HG02885 (cell line): Measurements from ENCODE around the gene SLC8A2.

Source experiments
- ATAC-seq: cut with Tn5 transposase; IDR thresholded peaks from one replicate; pipeline ENCODE4 v1.9.1; 2021; ENCODE audit warnings: mild to moderate bottlenecking; ENCODE audit not compliant: unreplicated experiment, poor library complexity

The SLC8A2 gene

DNA sequence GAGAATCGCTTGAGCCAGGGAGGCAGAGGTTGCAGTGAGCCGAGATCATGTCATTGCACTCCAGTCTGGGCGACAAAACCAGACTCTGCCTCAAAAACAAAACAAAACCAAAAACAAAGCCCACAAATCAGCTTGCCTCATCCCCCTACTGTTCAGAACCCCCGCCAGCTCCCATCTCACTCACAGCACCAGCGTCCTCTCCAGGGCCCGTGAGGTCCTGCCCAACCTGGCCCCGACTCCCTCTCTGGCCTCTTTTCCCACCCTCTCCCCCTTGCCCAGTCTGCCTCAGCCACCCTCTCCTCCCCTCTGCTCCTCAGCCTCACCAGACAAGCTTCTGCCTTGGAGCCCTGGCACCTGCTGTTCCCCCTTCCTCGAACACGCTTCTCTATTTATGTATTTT, 3.8 kb downstream of the SLC8A2 start:
- no peak for ATAC-seq

DNA sequence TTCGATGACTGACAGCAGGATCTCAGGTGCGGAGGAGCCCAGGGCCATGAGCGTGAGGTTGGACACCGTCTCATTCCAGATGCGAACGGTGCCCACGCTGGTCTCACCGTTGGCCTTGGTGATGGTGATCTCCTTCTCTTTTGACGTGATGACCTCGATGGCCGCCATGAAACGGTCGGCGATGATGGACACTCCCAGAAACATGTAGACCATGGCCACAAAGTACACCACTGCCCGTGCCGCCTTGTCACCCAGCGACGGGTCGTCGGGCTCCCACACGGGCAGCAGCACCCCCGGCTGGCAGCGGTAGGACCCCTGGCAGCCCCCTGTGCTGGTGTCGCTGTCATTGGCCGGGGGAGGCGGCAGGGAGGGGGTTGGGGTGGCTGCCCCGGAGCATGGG, 5.7 kb downstream of the SLC8A2 start:
- ATAC-seq: no peak

DNA sequence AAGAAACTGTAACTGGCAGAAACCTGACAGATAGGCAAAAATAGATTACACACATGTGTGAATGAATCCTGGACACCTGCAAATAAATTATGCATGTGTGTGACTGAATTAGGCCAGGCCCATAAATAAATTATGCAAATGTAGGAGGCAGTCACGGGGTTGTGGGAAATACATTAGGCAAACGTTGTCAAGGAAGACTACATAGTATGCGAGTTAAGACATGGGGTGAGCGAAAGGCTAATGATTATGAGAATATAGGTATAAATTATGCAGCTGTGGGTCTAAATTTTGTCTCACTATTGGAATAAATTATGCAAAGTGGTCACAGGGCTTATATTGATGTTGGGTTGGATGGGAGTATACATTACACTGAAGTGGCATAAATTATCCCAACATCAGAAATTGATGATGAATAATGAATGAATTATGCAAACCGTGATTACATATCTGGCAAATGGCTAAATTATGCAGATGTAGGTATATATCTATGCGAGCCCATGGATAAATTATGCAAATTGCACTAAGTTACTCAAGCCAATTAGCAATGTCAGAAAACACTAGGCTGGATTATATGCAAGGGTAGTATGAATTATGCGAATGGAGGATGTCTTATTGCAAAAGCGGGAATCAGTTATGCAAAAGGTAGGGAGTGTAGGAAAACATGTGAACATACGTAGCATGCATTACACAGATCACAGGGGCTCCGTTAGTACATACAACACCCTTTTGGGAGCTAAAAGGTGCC, 6.8 kb downstream of the SLC8A2 start:
- no peak for ATAC-seq

DNA sequence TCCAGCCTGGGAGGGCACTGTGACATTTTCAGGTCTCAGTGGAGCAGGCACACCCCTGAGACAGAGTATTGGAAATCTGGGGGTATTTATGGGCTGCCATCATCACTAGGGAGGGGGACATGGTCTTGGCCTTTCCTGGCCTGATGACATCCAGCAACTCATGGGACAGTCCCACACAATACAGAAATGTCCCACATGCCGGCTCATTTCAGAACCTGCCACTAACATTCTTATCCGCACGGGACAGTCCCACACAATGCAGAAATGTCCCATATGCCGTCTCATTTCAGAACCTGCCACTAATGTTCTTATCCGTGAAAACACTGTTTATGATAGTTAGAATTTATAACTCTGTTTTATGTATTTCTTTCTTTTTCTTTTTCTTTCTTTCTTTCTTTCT, 9.8 kb downstream of the SLC8A2 start:
- ATAC-seq: no peak

DNA sequence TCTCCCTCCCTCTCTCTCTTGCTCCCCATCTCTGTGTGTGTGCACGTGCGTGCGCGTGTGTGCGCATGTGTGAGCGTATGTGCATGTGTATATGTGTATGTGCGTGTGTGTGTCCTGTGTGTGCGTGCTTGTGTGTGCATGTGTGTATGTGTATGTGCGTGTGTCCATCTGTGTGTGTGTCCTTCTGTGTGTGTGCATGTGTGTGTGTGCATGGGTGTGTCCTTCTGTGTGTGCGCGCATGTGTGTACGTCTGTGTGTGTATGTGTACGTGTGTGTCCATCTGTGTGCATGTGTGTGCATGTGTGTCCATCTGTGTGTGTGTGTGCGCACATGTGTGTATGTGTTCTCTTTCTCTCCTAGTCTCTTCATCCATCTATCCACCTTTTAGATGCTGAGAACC, 12.2 kb downstream of the SLC8A2 start:
- no peak for ATAC-seq

DNA sequence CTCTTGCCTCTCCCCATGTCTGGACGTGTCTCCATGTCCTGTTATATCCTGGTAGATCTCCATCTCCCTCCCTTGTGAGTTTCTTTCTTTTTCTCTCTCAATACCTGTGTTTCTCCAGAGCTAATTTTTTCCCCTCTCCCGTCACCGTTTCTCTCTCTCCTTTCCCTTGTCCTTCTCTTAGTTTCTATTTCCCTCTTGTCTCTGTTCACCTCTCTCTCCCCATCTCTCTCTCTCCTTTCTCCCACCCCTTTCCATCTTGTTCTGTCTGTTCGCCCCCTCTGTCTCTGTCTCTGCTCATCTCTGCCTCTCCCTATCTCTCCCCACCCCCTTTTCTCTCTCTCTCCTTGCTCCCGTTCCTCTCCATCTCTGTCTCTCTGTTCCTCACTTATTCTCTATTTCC, 13.0 kb downstream of the SLC8A2 start:
- ATAC-seq: no peak

DNA sequence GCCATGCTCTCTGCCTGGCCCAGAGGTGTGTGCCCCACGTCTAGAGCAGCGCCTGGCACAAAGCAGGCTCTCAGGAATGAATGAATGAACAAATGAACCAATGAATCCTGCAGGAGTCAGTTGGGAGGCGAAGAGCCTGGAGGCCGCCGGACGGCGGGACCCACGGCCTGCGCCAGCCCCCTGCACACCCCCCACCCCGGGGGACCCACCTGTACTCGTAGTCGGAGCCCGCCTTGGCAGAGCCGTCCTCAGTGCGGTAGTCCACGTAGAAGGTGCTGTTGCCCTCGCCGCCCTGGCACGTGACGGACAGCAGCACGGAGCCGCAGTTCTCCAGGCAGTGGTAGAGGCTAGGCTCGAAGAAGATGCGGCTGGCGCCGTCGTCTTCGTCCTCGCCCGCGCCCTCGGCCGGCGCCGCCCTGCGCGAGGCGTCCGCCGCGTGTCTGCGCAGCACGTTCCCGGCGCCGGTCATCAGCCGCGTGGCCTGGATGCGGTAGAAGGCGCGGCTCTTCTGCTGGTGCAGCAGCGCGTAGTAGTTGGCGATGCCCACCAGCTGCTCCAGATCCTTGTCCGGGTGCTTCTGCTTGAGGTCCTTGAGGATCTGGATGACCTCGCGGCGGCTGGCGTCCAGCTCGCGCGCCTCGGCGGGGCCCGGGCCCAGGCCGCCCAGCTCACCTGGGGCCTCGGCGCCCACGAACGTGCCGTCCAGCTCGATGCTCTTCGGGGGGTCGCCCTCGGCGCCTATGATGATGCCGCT, 14.8 kb downstream of the SLC8A2 start:
- no peak for ATAC-seq

DNA sequence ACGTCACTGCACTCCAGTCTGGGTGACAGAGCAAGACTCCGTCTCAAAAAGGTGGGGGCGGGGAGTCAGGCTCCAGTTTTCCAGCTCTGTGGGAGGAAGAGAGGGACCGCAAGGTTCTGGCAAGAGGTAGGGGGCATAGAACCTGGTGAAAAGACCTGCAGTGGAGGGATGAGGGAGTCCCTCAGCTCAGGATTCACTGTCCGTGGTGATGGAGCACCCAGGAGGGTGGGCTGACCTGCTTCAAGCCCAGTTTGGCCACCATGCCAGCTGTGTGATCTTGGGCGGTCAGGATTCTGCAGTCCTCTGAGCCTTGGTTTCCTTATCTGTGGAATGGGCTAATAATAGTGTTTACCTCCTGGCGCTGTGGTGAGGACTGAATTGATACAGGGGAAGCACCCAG, 21.2 kb downstream of the SLC8A2 start:
- ATAC-seq: no peak

DNA sequence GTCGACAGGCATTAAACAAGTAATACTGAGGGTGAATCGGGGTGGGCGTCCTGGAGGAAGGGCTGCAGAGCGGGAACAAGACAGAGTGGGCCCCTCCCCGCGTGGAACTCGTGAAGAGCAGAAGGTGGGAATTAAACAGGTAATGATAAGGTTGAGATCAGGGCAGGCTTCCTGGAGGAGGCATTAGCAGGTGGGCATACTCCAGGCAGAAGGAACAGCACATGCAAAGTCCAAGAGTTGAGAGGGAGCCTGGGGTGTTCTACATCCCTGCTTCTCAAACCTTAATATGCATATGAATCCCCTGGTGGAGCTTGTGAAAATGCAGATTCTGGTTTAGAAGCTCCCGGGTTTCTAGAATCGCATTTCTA, 23.3 kb downstream of the SLC8A2 start:
- no peak for ATAC-seq

DNA sequence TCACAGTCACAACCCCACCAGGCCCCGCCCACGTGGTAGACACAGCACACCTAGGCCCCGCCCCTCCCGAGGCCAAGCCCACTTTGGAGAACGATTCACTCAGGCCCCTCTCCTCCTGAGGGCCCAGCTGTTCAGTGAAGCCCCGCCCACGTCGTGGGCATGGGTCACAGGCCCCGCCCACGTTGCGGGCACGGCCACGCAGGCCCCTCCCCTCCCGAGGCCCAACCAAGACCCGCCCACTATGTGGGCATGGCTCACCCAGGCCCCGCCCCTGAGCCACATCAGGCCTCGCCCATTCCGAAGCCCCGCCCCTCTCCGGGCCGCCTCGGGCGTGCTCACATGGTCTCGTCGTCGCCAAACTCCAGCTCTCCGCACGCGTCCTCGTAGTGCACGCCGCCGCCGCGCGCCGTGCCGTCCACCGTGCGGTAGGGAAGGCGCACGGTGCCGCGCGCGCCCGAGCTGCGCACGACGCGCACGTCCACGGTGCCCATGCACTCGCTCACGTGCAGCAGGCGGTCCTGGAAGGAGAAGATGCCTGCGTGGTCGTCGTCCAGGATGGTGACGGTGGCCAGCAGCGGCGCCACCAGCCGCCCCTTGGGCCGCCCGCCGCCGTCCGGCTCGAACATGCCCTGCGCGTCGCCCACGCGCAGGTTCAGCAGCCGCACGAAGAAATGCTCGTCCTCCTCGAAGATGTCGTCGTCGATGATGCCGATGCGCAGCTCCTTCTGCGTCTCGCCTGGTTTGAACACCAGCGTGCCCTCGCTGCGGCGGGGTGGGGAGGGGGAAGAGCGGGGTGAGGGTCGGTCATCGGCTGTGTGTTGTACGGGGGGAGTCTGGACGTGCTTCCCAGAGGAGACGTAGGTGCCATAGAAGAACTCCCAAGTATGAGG, 24.0 kb downstream of the SLC8A2 start:
- ATAC-seq: no peak

DNA sequence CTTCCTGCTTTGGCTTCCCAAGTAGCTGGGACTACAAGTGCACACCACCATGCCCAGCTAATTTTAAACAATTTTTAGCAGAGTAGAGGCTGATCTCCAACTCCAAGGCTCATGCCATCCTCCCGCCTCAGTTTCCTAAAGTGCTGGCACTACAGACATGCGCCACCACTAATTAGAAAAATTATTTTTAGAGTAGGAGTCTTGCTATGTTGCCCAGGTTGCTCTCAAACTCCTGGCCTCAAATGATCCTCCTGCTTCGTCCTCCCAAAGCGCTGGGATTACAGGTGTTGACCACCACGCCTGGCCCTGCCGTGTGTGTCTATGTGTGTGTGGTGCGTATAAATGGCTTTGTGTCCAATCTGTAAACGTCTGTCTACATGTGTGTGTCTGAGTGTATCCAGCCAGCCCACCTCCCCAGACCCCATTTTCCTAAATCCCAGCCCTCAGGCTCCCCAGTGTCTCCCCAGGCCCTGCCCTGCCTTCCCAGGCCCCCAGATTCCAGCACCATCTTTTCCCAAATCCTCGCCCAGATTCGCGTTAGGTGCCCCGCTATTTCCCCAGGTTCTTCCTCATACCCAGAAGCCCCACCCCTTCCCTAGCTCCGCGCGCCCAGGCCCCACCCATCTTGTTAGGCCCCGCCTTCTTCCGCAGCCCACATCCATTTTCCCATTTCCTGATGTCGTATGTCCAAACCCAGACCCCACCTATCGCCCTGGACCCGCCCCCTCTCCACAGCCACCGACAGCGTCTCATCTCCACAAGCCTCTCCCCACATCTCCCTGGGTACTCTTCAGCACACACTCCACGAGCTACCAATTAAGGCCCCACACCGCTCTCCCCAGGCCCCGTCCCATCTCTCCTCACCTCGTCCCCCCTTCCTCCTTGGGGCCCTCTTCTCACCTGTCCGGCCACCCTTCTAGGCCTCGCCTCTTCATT, 24.9 kb downstream of the SLC8A2 start:
- ATAC-seq: no peak

DNA sequence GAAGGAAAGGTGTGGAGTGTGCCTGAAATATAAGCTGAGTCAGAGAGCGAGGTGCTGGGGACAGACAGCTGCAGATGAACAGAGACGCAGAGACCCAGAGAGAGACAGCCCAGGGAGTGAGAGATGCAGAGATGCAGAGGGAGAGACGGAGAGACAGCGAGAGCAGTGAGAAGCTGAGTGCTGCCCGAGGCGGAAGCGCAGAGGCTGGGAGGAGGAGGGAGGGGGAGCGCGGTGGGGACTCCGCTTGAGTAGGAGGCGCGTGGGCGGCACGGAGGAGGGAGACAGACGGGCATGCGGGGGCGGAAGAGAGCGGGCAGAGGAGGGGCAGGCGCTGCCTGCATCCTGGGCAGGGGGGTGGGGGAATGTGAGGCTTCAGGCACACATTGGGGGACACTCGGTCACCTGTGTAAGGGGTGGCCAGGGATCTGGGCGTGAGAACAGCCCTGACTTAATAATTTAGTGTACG, 25.7 kb downstream of the SLC8A2 start:
- no peak for ATAC-seq

DNA sequence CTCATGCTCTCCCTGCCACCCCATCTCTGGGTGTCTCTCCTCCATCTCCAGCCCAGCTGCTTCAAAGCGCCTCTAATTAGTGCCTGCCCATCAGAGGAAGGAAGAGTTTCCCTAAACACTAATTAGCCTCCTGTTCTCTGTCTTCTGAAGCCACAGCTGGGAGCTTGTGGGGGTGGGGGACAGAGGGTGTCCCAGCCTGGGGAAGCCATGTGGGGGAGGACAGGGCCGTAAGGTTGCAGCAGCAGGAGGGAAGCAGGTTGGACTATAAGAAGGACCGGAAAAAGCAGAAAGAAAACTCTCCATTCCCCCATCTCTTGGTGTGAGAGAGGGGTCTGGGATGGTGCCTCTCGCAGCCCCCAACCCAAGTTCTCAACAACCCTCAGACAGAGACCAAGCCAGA, 26.2 kb downstream of the SLC8A2 start:
- no peak for ATAC-seq

DNA sequence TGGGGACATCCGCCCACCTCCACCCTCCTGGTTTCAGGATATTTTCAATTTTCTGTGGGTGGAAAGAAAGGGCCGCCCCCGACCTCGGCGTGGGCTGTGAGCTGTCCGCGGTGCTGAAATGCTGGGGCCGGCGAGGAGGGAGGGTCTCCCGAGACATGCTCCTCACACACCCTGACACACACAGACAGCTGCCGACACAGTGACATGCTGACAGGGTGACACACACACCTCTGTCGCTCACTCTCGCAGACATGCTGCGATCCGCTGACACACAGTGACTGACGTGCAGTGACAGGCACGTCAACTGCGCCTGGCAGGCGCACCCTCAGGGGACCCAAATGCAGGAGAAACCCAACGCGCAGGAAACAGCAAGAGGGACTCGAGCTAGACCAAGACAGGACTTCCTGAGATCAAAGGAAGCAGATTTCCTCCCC, 27.3 kb downstream of the SLC8A2 start:
- ATAC-seq: no peak

DNA sequence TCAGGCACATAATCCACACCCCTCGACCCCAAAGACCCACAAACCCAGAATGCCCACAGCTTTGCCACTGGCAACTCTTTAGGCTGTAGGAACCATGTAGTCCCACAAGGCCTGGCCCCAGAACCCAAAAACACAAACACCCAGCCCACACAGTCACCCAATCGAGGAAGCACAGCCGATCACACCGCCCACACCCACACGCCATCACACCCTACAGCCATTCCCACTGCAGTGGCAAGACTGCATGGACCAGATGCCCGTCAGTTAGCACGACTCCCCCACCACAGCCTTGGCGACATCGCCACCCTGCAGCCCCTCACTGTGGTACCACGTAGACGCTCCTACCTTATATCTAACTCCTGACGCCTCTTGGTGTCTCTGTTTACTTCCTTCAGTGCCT, 28.4 kb downstream of the SLC8A2 start:
- ATAC-seq: no peak

DNA sequence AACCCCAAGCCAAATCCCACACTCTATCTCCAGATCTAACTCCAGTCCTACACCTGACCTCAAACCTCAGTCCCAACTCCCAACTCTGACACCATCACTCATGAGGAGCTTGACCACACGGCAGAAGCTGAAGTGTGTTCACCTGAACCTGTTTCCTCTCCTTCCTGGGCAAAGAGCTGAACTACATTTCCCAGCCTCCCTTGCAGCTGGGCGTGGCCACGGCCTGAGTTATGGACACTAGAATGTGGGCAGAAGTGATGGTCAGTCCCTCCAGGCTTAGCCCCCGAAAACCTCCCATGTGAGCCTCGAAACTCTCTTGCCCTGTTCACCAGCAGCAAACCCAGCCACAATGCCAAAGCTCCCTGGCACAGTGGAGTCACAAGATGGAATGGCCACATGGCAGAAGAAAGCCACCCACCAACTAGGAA, 32.9 kb downstream of the SLC8A2 start:
- no peak for ATAC-seq

DNA sequence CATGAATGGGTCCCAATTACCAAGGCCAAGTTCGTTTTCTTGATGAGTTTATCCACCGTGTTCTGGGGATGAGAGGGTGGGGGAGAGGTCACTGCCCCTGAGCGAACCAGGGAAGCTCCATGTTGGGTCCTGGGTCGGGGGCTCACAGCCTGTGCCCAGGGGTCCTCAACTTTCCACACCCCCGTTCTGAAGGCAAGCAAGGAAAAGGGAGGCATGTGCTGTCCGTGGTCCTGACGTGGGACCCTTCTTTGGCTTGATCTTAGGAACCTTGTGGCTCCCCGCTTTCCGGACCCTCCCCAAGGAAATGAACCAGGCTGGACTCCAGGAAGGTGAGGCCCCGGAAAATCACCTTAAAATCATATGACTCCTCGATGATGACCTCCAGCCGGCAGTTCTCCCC, 34.2 kb downstream of the SLC8A2 start:
- no peak for ATAC-seq

DNA sequence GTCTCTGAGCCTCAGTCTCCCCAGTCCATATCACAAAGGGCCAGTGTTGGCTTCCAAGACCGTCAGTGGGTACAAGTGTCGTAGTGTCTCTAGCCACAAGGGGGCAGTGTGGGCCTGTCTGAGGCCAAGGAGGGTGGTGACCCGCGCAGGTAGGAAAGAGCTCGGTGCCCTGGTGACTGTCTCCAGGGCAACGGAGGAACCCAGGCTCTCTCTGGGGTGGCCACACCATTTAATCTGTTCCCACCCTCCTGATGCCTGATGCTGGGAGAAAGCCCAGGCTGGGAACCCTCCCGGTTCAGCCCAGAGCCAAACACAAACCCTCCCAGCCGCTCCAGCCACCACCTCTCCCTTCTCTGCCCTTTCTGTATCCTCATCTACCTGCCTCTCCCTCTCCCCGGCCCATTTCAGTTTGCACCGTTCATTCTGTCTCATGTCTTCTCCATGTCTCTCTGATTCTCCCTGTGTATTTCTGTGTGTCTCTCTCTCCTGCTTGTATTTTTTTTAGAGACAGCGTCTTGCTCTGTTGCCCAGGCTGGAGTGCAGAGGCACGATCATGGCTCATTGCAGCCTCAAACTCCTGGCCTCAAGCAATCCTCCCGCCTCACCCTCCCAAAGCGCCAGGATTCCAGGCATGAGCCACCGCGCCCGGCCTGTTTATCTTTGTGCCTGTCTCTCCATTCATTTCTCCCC, 34.8 kb downstream of the SLC8A2 start:
- no peak for ATAC-seq

DNA sequence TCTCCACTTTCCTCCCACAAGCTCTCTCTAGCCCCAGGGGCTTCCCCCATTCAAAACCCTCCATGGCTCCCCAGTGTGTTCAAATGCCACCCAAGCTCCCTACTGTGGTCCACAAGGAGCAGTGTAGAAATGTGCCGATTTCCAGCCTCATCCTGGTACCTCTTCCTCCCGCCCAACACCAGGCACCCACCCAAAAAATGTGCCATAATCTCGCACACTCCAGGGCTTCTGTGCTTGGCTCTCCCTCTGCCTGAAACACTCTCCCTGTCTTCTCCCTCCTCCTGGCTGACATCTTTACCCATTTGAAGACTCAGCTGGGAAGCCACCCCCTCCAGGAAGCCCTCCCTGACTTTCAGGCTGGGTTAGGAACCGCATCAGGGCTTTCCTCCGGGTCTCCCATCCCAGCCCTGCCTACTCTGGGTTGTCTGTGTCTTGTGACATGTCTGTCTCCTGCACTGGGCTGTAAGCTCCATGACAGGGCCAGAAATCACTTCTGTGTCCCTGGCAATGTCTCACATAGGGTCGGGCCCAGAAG, 35.7 kb downstream of the SLC8A2 start:
- no peak for ATAC-seq
